GM12875 (cell line): ENCODE data around the gene PNMT.

Source experiments
- H3K4me3 ChIP-seq: one replicate; pipeline ENCODE4 v1.5.1; 2011; ENCODE audit warnings: low read depth, low read length, control low read depth
- CTCF ChIP-seq: IDR thresholded peaks from 2 replicates; pipeline ENCODE4 v1.5.1; 2011; ENCODE audit warnings: low read depth, mild to moderate bottlenecking, control low read depth, inconsistent platforms, low read length, moderate library complexity, borderline replicate concordance; ENCODE audit not compliant: insufficient read depth

PNMT gene

GRCh38 chr17:39672522-39673334, 4.5 kb downstream of the PNMT start:
- no peak for TF ChIP-seq CTCF
- H3K4me3 ChIP-seq, result no peak overlapping the region

GRCh38 chr17:39673335-39674081, 5.3 kb downstream of the PNMT start:
- no peak overlapping the region for H3K4me3 ChIP-seq
- no peak for TF ChIP-seq CTCF

- no peak overlapping the region for H3K4me3 ChIP-seq
- no peak for TF ChIP-seq CTCF
Measured at GRCh38 chr17:39674179-39674578, 5.9 kb downstream of the PNMT start.

- no peak overlapping the region for H3K4me3 ChIP-seq
- no peak for TF ChIP-seq CTCF
Measured at GRCh38 chr17:39674702-39675389, 6.6 kb downstream of the PNMT start.

GRCh38 chr17:39675390-39676082, 7.3 kb downstream of the PNMT start:
- TF ChIP-seq CTCF, result no peak
- no peak overlapping the region for H3K4me3 ChIP-seq

GRCh38 chr17:39676198-39676819, 8.1 kb downstream of the PNMT start:
- TF ChIP-seq CTCF, result no peak

More at GRCh38 chr17:39676198-39676819, 8.1 kb downstream of the PNMT start:
- H3K4me3 ChIP-seq, result no peak overlapping the region
